Measurements from ENCODE around the gene PRPF6.

DNA sequence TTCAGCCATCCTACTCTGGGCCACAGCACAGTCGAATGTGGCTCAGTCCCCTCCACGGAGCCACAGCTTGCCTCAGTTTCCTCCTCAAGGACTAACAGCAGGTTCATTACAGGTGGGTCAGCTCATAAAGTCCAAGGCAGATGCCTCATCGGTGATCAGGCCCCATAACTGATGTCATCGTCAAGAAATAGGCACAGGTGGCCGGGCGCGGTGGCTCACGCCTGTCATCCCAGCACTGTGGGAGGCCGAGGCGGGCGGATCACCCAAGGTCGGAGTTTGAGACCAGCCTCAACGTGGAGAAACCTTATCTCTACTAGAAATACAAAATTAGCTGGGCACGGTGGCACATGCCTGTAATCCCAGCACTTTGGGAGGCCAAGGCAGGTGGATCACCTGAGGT lies 28.2 kb upstream of the PRPF6 start:
- TF ChIP-seq, protein P1, sequence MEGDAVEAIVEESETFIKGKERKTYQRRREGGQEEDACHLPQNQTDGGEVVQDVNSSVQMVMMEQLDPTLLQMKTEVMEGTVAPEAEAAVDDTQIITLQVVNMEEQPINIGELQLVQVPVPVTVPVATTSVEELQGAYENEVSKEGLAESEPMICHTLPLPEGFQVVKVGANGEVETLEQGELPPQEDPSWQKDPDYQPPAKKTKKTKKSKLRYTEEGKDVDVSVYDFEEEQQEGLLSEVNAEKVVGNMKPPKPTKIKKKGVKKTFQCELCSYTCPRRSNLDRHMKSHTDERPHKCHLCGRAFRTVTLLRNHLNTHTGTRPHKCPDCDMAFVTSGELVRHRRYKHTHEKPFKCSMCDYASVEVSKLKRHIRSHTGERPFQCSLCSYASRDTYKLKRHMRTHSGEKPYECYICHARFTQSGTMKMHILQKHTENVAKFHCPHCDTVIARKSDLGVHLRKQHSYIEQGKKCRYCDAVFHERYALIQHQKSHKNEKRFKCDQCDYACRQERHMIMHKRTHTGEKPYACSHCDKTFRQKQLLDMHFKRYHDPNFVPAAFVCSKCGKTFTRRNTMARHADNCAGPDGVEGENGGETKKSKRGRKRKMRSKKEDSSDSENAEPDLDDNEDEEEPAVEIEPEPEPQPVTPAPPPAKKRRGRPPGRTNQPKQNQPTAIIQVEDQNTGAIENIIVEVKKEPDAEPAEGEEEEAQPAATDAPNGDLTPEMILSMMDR (conservative IDR thresholded peaks at IDR 0.05): no peak
- no peak for TF ChIP-seq EZH2 (IDR thresholded peaks at IDR 0.05; ENCODE audit: low read depth)

All from PC-9 (cell line).